Lower leg skin (tissue), 3 donors: ENCODE data around the gene CALHM2.

Experiments used
- POLR2A ChIP-seq, 2 donors: fragments of 450-650 bp; IDR thresholded peaks; one replicate each; pipeline ENCODE4 v1.6.1; 2016 to 2017; ENCODE audit warnings: antibody characterized with exemption in 2 of 2, mild to moderate bottlenecking in 1 of 2, moderate library complexity in 1 of 2
- TF ChIP-seq, protein P1 (sequence below), 3 donors: fragments of 450-650 bp; IDR thresholded peaks; one replicate each; pipeline ENCODE4 v1.5.1; 2016; ENCODE audit warnings: antibody characterized with exemption in 3 of 3, mild to moderate bottlenecking in 3 of 3, moderate library complexity in 2 of 3

DNA sequence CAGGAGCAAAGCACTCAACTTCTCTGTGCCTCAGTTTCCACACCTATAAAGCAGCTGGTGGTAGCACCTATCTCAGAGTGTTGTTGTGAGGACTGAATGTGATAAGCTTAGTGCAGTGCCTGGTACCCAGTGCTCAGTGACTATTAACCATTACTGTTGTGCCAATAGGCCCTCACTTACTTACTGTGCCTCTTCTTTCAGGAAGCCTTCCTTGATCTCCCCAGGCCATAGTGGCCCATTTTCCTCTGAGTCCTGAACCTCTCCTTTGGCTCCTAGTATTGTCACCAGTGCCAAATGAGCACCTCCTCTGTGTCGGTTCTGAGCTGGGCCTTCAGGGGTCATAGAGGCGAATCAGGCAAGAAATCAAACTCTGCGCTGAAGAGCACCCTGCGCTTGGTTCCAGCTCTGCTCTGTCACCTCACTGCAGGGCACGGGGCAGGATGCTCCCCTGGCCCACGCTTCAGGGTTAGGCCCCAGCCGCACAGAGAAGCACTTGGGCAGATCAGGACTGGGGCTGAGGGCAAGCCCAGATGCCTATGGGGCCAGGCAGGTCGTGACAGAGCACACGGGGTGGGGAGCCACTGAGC, 4.0 kb upstream of the CALHM2 start:
- TF ChIP-seq, protein P1, sequence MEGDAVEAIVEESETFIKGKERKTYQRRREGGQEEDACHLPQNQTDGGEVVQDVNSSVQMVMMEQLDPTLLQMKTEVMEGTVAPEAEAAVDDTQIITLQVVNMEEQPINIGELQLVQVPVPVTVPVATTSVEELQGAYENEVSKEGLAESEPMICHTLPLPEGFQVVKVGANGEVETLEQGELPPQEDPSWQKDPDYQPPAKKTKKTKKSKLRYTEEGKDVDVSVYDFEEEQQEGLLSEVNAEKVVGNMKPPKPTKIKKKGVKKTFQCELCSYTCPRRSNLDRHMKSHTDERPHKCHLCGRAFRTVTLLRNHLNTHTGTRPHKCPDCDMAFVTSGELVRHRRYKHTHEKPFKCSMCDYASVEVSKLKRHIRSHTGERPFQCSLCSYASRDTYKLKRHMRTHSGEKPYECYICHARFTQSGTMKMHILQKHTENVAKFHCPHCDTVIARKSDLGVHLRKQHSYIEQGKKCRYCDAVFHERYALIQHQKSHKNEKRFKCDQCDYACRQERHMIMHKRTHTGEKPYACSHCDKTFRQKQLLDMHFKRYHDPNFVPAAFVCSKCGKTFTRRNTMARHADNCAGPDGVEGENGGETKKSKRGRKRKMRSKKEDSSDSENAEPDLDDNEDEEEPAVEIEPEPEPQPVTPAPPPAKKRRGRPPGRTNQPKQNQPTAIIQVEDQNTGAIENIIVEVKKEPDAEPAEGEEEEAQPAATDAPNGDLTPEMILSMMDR (IDR thresholded peaks at IDR 0.05) = no peak
- TF ChIP-seq POLR2A (IDR thresholded peaks at IDR 0.05) = no peak
